Measurements from ENCODE around the gene CCNC.

CCNC gene, protein sequence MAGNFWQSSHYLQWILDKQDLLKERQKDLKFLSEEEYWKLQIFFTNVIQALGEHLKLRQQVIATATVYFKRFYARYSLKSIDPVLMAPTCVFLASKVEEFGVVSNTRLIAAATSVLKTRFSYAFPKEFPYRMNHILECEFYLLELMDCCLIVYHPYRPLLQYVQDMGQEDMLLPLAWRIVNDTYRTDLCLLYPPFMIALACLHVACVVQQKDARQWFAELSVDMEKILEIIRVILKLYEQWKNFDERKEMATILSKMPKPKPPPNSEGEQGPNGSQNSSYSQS

DNA sequence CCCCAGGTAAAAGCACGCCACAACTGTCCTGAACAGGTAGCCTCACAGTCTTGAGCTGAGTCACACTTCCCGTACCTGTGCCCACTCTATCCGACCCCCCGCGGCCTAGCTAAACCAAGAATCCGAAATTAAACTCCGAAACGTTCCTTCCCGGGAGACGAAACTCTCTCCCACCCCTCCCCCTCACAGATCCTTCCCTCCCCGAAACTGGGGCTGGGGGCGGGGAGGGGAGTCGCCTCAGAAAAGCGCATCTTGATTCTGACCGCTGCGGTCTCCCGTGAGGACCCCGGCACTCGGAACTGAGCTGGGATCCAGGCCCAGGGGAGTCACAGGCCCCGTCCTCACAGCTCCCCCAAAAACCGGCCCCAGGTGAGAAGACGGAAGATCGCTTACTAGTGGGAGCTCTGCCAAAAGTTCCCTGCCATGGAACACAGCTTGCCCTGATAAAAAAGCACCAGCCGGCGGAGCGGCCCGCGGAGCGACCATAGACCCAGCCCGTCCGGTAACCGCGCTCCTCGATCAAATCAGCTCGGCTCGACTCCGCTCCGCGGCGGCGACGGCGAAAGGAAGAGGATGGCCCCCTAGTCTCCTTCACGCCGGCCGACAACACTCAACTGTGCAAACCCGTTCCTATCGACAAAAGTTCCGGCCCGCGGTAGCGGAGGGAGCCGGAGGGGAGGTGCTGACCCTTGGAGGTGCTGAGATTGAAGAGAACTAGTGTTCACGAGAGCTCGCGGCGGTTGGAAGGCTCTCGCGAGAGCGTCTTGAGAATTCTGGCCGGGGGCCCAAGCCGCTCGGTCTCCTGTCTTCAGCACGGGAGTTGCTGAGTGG, at the start of gene CCNC:
Gene CCNC, minus strand, starts transcription at position 558 of the 831 bp plus-strand sequence. Its CDS starts 133 bp downstream, at position 425.
- peak; percentile 91 to 93 for DNase-seq

DNA sequence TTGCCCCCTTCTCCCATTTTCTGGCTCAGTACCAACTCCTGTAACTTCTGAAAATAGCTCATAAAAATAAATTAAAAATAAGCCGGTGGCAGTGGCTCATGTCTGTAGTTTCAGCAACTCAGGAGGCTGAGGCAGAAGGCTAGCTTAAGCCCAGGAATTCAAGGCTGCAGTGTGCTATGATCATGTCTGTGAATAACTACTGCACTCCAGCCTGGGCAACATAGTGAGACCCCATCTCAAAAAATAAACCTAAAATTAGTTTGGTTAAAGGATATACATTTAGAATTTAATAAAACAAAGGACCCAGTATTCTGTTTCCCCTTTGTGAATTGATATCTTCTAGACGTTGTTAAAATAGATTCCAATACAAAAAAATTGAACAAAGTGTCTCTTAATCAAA, 48.7 kb upstream of the CCNC start:
- no peak for DNase-seq

DNA sequence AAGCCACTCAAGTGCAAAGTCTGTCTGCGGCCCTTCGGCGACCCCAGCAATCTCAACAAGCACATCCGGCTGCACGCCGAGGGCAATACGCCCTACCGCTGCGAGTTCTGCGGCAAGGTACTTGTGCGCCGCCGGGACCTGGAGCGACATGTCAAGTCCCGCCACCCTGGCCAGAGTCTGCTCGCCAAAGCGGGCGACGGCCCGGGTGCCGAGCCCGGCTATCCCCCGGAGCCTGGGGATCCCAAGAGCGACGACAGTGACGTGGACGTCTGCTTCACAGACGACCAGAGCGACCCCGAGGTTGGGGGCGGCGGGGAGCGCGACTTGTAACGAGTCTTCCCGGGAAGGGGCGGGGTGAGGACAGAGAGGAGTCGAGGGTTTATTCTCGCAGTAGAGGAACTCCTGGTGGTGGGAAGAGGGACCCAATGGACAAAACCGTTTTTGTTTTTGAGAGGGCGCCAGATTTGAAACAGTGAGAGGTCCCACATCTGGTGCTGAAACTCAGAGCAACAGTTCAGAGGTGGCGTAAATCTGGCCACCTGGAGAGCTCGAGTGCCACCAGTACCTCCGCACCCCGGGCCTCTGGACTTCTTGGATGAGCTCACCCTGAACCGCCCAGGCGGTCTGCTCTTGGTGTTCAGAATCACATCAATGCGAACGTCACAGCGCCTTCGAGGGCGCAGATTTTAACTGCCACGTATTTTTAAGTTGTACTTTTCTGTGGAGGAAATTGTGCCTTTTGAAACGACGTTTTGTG, 46.1 kb upstream of the CCNC start:
- DNase-seq, result peak in 1 of 2 donors; percentile 29

DNA sequence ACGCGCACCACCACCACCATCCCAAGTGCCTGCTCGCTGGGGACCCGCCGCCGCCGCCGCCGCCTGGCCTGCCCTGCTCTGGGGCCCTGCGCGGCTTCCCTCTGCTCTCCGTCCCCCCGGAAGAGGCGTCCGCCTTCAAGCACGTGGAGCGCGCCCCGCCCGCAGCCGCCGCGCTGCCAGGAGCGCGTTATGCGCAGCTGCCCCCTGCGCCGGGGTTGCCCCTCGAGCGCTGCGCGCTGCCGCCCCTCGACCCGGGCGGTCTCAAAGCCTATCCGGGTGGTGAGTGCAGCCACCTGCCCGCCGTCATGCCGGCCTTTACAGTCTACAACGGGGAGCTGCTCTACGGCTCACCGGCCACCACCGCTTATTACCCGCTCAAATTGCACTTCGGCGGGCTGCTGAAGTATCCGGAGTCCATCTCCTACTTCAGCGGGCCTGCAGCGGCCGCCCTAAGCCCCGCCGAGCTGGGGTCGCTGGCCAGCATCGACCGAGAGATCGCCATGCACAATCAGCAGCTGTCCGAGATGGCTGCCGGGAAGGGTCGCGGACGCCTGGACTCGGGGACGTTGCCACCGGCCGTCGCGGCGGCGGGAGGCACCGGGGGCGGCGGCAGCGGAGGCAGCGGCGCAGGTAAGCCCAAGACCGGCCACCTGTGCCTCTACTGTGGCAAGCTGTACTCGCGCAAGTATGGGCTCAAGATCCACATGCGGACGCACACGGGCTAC, 45.4 kb upstream of the CCNC start:
- DNase-seq, result peak in 1 of 2 donors; percentile 29

DNA sequence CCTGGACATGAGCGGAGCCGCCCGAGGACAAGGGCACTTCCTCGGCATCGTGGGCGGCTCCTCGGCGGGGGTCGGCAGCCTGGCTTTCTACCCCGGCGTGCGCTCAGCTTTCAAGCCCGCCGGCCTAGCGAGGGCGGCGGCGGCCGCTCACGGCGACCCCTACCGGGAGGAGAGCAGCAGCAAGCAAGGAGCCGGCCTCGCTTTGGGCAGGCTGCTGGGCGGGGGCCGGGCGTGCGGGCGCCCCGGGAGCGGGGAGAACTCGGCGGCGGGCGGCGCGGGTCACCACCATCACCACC, 44.9 kb upstream of the CCNC start:
- peak in 1 of 2 donors; percentile 44 for DNase-seq

DNA sequence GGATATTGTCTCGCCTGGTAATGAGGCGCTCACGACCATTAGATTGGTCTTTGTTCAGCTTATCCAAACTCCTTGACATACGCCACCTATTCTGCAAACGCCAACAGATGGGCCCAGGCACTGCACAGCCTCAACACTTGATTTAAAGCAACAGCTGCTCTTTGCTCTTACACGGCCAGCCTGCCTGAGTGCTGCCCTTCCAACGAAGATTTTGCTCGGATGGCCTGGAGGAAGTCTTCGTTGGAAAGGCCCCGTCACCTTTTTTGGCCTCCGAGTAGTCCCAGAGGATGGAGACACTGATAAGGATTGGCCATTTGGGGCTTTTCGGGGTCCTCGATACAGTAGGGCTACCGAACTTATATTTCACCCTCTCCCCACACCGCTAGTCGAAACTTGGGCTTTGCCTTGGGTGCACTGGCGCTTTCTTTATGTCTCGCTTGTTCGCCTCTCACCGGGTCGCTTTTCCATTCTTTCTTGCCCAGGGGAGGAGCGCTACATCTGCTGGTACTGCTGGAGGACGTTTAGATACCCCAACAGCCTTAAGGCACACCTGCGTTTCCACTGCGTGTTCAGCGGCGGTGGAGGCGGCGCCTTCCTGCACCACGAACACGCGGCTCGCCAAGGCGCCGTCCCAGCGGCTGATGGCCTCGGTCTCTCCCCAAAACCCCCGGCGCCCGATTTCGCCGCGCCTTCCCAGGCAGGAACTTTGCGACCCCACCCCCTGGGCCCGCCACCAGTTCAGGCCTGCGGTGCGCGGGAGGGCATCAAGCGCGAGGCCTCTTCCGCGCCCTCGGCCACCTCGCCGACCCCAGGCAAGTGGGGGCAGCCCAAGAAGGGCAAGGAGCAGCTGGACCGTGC, 44.3 kb upstream of the CCNC start:
- no peak for DNase-seq

DNA sequence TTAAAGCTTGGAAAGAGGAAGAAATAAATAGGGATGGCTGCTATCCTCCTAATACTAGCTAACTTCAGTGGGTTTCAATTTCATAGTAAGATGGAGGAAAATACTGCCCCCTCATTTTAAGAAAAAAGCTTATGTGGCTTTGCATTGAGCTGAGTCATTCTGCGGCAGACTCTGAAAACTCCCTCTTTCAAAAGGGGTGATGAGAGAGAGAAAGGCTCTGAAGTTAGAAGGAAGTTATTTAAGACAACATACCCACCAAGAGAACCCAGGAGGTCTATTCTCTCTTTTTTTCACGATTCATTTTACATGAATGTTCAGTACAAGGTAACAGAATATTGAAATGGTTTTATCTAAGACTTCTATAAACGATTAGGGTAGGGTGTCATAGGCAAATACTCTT, 42.7 kb upstream of the CCNC start:
- DNase-seq, result no peak

DNA sequence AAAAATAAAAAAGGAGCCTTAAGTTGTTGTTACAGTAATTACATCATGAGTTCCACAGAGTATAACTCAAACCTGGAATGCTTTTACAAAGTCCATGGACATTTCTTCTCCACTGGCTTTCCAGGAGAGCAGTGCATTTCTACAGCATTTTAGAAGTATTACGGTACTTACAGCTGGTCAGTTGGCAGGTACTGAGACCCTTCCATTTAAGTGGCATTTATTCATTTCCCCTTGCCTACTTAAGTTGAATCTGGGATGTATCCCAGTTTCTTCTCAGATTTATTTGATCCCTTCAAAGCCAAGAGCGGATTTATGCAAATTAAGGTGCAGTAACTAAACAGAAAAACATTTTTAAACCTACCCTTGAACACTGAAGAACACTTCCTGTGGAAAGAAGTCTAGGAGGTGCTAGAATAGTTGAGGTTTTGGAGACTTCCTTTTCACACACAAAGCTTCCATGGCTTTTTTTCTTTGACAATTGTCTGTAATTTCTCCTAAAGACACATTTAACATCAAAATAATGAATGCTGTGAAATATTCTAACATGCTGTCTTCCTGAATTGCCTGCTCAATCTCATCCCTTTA, 41.5 kb upstream of the CCNC start:
- no peak for DNase-seq

DNA sequence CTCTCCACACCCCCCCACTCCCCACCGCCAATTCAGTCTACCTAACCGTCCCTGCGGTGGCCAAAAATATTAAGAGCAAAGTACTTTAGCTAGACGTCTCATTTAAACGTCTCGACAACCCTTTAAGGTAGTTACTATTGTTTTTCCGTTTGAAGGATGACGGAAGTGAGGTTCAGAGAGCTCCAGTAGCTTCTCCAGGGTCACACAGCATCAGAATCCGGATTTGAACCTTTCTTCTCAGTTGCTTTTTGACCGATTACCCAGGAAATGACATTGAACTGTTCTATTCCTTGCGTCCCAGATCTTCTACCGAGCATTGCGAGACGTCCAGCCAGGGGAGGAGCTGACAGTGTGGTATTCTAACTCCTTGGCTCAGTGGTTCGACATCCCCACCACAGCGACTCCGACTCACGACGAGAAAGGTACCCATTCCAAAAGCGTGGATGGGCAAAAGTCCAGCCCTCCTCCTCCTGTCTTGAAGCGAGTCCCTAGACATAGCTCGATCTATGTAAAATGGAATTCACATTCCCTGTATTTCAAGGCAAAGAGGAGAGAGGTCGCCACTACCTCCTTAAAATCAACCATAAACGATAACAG, 40.5 kb upstream of the CCNC start:
- DNase-seq, result no peak

DNA sequence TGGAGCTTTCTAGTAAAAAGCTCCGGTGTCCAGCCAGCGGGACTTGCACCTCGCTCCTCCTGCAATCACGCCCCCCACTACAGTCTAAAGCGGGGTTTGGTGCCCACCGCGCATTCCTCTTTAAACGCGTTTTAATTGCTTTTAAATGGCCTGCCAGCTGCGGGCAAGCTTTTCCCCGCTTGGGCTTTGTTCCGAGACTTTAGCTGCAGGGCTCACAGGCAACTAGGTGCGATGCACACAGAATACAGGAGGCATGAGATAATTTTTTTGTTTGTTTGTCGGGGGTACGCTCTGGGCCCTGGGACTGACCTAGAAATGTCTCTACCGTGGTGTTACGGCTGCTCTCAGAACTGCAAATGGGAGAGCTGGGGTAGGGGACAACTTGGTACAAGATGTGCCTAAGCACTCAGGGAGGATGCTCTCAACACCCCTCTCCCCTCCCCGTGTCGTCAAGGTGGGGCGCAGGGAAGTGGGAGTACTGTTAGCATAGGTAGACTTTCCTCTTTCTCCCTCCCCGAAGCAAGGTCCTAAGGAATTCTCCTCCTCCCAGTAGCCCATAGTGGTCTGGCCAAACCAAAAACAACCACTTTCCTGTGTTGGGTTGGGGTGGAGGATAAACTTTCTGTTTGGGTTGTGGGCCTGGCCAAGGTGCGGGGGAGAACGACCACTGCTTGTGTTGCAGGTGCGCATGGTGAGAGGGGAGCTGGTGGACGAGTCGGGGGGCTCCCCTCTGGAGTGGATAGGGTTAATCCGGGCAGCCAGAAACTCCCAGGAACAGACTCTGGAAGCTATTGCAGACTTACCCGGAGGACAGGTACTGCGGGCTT, 39.8 kb upstream of the CCNC start:
- DNase-seq, result no peak

DNA sequence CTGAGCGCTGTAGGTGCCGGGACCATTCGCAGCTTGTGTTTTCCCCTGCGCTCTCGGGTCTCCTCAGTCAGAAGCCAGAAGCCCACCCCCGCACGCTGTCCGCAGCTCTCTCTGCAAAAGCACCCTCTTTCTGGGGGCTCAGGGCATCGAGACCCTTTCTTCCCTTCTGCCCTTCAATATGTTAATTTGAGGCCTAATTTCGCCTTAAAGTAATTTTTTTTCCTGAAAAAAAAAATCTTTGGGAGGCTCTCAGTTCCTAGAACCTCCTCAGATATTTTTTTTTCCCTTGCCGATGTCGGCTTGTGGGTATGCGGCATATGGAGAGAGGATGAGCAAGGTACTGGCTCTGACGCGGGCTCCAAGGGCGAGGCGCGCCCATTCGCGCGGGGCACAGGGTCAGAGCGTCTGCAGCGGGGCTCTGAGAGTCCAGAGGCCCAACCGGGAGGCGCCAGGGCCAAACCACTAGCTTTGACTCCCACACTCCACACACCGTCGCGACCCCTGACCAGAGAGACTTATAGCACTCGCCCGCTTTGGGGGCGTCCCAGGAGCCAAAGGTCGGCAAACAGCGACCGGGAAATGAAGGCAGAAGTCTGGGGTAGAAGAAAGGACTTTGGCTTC, 39.1 kb upstream of the CCNC start:
- DNase-seq, result no peak

DNA sequence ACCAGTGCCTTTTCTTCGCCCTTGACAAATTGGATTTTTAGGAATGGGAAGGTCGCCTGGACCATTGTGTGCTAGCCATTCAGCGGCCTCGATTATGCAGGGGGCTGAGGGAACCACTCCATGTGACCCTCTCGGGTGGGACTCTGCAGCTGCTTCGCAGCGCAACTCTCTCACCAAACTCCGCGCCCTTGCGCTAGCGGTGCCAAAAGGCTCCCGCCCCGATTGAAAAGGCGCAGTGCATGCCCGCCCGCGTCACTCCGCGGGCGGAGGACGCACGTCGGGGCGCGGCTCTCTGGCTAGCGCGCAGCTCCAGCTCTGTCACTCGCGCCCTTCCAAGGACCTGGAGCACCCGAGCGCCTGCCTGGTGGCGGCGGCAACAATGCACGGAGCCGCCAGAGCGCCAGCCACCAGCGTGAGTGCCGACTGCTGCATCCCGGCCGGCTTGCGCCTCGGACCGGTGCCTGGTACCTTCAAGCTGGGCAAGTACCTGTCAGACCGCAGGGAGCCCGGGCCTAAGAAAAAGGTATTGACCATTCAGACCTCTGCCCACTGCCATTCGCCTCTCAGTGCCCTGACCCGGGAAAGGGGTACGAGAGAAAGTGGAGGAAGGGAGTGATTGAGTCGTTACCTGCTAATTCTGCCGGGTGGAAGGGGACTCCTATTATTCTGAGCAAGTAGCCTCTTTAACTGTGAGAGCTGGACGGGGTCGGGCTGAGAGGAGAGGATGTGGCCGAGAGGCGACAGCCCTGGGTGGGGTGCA, 38.4 kb upstream of the CCNC start, which contains the start of gene PRDM13:
Gene PRDM13, plus strand, starts transcription at position 178 of the 760 bp plus-strand sequence. Its CDS starts 202 bp downstream, at position 380.
- no peak for DNase-seq

DNA sequence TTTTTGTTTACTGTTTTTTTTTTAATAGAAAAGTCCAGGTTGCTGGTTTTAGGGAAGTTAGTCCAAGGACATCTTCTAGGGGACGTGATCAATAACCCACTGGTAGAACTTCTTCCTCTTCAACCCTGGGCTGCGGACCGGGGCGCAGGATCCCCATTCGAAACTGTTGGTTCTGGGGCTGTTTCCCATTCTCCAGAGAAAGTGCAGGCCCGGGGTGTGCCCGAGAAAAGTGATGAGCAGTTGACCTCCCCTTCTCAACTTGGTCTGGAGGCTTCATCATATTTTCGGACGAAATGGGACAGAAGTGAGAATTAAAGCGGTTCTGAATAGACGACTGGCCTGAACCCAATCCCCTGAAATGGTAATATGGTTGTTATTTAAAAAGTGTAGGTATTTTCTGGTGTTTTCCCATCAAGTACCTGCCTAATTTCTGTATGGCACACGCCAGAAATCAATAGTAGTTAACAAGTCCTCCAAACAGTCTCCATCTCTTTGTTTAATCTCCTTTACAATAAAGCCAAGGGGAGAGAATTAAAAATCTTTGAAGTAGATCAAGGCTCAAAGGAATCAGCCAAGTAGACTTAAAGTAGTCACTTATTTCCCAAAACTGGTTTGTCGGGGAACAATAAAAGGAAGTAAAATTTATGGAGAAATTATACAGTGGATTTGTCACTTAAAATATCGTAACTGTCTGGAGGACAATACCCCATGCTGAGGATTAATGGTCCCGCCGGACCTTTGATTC, 37.6 kb upstream of the CCNC start:
- DNase-seq, result no peak

DNA sequence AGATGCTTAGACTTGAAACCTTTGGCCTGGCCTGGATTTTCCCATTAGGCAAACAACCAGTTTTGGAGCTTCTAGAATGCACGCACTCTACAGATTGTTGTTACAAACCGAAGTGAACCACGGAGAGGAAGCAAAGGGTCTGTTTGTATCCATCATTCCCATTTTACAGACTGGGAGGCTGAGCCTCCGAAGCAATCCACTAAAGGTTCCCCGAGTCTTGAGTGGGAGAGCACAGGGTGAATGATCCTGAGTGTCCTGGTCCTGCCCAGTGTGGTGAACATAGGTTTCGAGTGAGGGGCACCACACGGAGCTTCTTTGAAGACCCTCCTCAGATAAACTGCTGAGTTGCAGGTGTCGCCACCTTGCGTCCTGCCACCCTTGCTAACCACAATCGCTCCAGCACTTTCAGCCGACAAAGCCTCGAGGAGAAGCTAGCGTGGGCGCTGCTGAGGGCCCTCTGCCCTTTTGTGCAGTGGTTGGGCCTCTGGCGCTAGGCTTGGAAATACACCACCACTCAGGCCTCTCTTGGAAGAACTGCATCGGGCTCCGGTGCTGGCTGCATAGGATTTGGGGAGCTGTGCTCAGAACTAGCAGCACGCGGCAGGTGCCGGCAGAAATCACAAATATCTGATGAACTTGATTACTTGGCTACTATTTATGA, 36.7 kb upstream of the CCNC start:
- DNase-seq, result no peak

DNA sequence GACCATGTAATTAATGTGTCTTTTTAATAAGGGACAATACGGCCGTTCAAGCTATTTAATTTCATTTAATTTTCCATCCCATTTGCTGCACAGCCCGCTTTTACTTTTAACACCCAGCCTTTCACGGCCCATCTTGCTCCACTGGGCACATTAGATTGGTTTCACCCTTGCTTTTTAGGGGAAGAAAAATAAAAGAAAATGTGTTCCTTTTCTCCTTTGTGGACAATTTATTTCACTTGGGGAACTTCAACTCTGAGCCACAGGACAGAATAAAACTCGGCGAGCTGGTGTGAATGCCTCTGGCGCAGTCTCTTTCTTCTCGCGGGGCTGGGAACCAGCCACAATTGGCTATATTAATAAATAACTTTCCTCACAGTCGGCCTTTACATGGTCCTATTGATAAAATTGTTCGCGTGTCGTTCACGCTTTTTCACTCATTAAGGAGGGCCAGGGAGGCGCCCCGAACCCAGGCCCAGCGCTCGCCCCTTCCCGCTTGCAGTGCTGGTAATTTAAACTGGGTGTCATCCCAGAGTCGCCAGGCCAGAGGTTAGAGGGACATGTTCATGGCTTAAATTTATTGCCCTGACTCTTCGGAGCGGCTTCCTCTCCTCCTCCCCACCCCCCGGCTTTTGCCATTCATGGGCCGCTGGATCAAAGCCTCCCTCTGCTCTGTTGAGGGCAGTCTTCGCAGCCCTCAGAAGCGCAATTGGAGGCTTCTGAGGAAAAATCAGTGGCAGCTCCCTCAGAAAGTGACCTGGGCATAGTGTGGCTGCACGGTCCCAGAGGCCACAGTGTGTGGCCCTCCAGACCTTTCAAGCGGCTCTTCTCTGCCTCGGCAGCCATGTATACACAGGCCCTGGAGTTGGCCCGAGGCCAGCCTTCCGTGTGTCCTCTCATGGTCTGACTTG, 36.0 kb upstream of the CCNC start:
- no peak for DNase-seq

DNA sequence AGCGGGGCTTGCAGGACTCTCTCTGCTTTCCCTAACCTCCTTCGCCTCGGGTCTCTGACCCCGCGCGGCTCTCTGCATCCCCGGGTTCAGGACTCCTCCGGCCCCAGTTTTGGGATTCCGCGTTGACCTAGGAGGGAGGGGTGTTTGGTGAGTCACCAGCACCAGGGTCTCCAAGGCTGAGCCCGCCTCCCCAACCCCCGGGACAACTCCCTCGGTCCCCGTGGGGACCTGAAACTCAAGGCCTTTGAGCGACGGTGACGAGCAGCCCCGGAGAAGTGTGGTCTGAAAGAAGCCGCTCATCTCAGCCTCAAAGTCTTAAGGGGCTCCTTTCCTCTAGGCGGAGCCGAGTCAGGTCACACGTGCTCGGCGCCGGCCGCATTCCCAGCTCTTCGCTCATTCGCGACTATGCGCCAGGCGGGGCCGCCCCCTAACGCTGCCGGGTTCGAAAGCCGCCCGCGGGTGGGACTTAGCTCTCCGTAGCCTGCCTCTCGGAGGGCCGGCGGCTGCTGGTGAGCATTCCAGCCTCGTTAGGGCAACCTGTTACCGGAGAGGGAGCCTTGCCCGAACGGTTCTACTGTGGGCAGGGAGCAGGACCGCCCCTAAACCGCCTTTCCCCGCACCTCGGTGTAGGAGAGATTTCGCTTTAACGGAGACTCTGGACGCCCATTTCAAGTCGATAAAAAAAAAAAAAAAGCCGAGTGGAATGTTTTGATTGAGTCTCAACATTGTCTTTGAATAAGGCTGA, 35.1 kb upstream of the CCNC start:
- no peak for DNase-seq

Measured in CD4-positive, alpha-beta T cell treated with Interferon alpha-2 for 1 hour (primary cell).